Fibroblast of lung (primary cell): ENCODE measurements around the gene ATPAF2. TPM values are rescaled to one million over a fixed set of nuclear protein-coding genes. Genes with fewer than 3 reads are reported as not detected.

Source experiments
- DNase-seq, 2 donors: peaks; one replicate each; pipeline versions ENCODE4 v3.0.0 to v3.0.0-alpha.2; 2010; ENCODE audit warnings: low read depth in 2 of 2
- H2AFZ ChIP-seq: 2 replicates; pipeline ENCODE4 v1.5.1; 2012; ENCODE audit warnings: low read length, control low read depth, inconsistent platforms
- H3K27ac ChIP-seq: 2 replicates; pipeline ENCODE4 v1.5.1; 2011; ENCODE audit warnings: low read length, control low read depth; ENCODE audit not compliant: insufficient read depth
- H3K27me3 ChIP-seq: 2 replicates; pipeline ENCODE4 v1.5.1; 2011; ENCODE audit warnings: mild to moderate bottlenecking, low read length; ENCODE audit not compliant: control insufficient read depth, insufficient read depth
- H3K36me3 ChIP-seq: 2 replicates; pipeline ENCODE4 v1.5.1; 2011; ENCODE audit warnings: low read length; ENCODE audit not compliant: control insufficient read depth, insufficient read depth
- H3K4me1 ChIP-seq: 2 replicates; pipeline ENCODE4 v1.5.1; 2011; ENCODE audit warnings: low read length; ENCODE audit not compliant: control insufficient read depth, insufficient read depth; ENCODE audit errors: extremely low read depth
- H3K4me2 ChIP-seq: 2 replicates; pipeline ENCODE4 v1.5.1; 2011; ENCODE audit warnings: low read length, control low read depth; ENCODE audit not compliant: insufficient read depth; ENCODE audit errors: extremely low read depth
- H3K4me3 ChIP-seq, 4 experiments: fragments of 200-600 bp in 1 of 4; sonication (generic) in 1 of 4; replicated peaks in 1 of 4; 2 replicates each; pipeline ENCODE4 v1.5.1; 2011 to 2016; ENCODE audit warnings: low read length in 4 of 4, low read depth in 3 of 4, mild to moderate bottlenecking in 3 of 4, control low read depth in 2 of 4, inconsistent platforms in 1 of 4, mixed read lengths in 1 of 4; ENCODE audit not compliant: insufficient read depth in 1 of 4; ENCODE audit errors: control extremely low read depth in 1 of 4
- H3K79me2 ChIP-seq: 2 replicates; pipeline ENCODE4 v1.5.1; 2012; ENCODE audit warnings: mild to moderate bottlenecking, low read length, inconsistent platforms; ENCODE audit not compliant: control insufficient read depth, insufficient read depth
- H3K9ac ChIP-seq: 2 replicates; pipeline ENCODE4 v1.5.1; 2011; ENCODE audit warnings: mild to moderate bottlenecking, low read length, control low read depth; ENCODE audit not compliant: insufficient read depth
- H3K9me3 ChIP-seq: 2 replicates; pipeline ENCODE4 v1.5.1; 2012; ENCODE audit warnings: low read depth, low read length; ENCODE audit not compliant: control insufficient read depth, insufficient read depth
- H4K20me1 ChIP-seq: 2 replicates; pipeline ENCODE4 v1.5.1; 2011; ENCODE audit warnings: low read length; ENCODE audit not compliant: control insufficient read depth, insufficient read depth; ENCODE audit errors: extremely low read depth
- EZH2 ChIP-seq: IDR thresholded peaks from 2 replicates; pipeline ENCODE4 v1.5.1; 2012; ENCODE audit warnings: low read length, control low read depth, mild to moderate bottlenecking; ENCODE audit errors: missing control alignments
- polyA plus RNA-seq, 2 donors: library from polyadenylated mRNA; depleted of rRNA in 1 of 2; stranded (reverse) in 1 of 2; unstranded in 1 of 2; fragments of >200 nt; gene quantifications; 2 replicates each; pipeline ENCODE4 v1.2.1, GENCODE V29; 2011 to 2012; ENCODE audit warnings: missing spikeins in 1 of 2
- total RNA-seq: library from RNA; depleted of rRNA; stranded (reverse); fragments of >200 nt; gene quantifications from 2 replicates; pipeline ENCODE4 v1.2.1, GENCODE V29; 2014
- TF ChIP-seq, protein P1 (sequence below), 2 donors: IDR thresholded peaks in 1 of 2; conservative IDR thresholded peaks in 1 of 2; 1 replicate in 1 of 2; 2 replicates in 1 of 2; pipeline ENCODE4 v1.5.1; 2011 to 2012; ENCODE audit warnings: low read length in 2 of 2, control low read depth in 1 of 2, inconsistent platforms in 1 of 2, low read depth in 1 of 2, mild to moderate bottlenecking in 1 of 2

The ATPAF2 gene
- total and polyA plus RNA-seq, 2 donors (not counting 1 experiment from before 2014, with no cell fraction given), result 11.6 to 12.6 TPM

DNA sequence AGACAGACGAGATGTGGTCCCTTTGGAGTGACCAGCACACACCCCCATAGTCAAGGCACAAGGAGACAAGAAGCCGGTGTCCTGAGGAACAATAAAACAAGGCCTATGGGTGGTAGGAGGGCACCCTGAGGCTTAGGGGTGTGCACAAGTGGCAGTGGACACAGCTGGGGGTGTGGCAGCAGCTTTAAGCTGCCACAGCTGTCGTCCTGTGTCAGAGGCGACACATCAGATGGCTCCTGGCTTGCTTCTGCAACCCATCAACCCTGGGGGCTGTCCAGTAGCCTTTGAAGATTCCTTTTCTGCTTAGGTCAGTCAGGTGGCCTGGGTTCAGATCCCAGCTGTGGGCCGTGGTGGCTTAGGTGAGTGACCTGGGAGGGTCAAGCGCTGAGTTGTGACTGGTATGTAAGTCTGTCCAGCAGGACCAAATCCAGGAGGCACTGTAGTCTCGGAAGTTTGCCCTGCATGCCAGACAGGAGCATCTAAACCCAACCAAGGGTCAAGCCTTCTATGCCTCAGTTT lies 50.5 kb downstream of the ATPAF2 start:
- Histone ChIP-seq H3K27ac (no peak overlapping the region), H2AFZ (no peak overlapping the region), H3K9ac (no peak overlapping the region), H4K20me1 (no peaks in the 10 kb centered on the region), H3K4me3 (no peak overlapping the region), H3K4me2 (no peak overlapping the region), H3K4me1 (peaks cover 4% of the 10 kb centered on the region), H3K36me3 (no peaks in the 10 kb centered on the region), H3K9me3 (no peaks in the 10 kb centered on the region), H3K79me2 (no peaks in the 10 kb centered on the region), H3K27me3 (no peaks in the 10 kb centered on the region)
- DNase-seq, result no peak
- TF ChIP-seq EZH2, result no peak
- TF ChIP-seq, protein P1, sequence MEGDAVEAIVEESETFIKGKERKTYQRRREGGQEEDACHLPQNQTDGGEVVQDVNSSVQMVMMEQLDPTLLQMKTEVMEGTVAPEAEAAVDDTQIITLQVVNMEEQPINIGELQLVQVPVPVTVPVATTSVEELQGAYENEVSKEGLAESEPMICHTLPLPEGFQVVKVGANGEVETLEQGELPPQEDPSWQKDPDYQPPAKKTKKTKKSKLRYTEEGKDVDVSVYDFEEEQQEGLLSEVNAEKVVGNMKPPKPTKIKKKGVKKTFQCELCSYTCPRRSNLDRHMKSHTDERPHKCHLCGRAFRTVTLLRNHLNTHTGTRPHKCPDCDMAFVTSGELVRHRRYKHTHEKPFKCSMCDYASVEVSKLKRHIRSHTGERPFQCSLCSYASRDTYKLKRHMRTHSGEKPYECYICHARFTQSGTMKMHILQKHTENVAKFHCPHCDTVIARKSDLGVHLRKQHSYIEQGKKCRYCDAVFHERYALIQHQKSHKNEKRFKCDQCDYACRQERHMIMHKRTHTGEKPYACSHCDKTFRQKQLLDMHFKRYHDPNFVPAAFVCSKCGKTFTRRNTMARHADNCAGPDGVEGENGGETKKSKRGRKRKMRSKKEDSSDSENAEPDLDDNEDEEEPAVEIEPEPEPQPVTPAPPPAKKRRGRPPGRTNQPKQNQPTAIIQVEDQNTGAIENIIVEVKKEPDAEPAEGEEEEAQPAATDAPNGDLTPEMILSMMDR (conservative IDR thresholded peaks at IDR 0.05 in 1 of 2, IDR thresholded peaks at IDR 0.05 in 1 of 2; ENCODE audit: low read depth in 1 of 2, low read length in 2 of 2), result no peak

DNA sequence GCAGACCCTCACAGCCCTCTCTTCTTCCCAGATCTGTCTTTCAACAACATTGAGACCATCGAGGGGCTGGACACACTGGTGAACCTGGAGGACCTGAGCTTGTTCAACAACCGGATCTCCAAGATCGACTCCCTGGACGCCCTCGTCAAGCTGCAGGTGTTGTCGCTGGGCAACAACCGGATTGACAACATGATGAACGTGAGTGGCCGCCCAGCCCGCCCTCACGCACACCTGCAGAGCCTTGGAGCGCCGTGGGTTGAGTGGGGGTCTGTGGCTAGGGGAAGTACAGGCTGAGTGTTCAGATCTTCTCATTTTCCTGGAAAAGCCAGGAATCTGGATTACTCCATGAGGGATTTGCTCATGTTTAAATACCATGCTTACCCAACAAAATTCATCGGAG lies 51.1 kb downstream of the ATPAF2 start:
- H3K79me2 ChIP-seq, result no peaks in the 10 kb centered on the region
- H3K4me2 ChIP-seq, result no peak overlapping the region
- H3K4me1 ChIP-seq, result peaks cover 4% of the 10 kb centered on the region
- no peak overlapping the region for H2AFZ ChIP-seq
- H3K9ac ChIP-seq, result no peak overlapping the region
- no peaks in the 10 kb centered on the region for H3K36me3 ChIP-seq
- TF ChIP-seq, protein P1 (conservative IDR thresholded peaks at IDR 0.05 in 1 of 2, IDR thresholded peaks at IDR 0.05 in 1 of 2; ENCODE audit: low read depth in 1 of 2, low read length in 2 of 2), result no peak
- no peak for TF ChIP-seq EZH2
- H3K4me3 ChIP-seq, result no peak overlapping the region
- H3K9me3 ChIP-seq, result no peaks in the 10 kb centered on the region
- H3K27me3 ChIP-seq, result no peaks in the 10 kb centered on the region
- no peak overlapping the region for H3K27ac ChIP-seq
- DNase-seq, result no peak
- H4K20me1 ChIP-seq, result no peaks in the 10 kb centered on the region

DNA sequence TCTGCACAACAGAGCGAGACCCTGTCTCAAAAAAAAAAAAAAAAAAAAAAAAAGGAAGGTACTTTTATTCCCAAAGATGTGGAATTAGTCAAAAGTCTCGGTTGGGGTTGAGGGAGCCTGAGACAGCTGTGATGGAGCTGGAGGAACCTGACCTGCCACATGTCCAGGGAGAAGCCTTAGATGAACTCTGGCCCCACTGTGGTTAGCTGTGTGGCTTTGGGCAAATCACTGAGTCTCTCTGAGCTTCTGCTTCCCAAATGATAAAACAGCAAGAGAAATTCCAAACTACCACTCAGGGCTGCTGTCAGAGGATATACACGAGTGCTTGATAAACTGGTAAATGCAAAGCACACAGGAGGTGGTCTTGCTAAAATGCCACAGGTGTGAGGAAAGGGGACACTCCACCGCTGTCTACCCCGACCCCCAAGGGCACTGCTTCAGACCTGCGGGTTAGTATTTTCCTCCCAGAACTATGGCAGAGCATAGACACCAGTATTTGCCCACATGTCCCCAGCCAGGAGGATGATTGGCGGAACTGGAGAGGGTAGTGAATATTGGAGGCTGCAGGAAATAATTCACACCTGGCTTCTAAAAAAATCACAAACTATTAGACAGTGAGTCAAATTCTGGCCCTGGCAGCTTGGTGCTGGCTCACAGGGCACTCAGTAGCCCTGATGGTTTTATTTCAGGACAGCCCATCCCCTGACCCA lies 51.6 kb downstream of the ATPAF2 start:
- Histone ChIP-seq H3K4me2 (no peak overlapping the region), H3K27me3 (no peaks in the 10 kb centered on the region), H2AFZ (no peak overlapping the region), H3K27ac (no peak overlapping the region), H3K36me3 (no peaks in the 10 kb centered on the region), H3K9ac (no peak overlapping the region), H3K9me3 (no peaks in the 10 kb centered on the region), H3K4me3 (no peak overlapping the region), H3K79me2 (no peaks in the 10 kb centered on the region), H4K20me1 (no peaks in the 10 kb centered on the region), H3K4me1 (peaks cover 4% of the 10 kb centered on the region)
- no peak for DNase-seq
- TF ChIP-seq, protein P1 (conservative IDR thresholded peaks at IDR 0.05 in 1 of 2, IDR thresholded peaks at IDR 0.05 in 1 of 2; ENCODE audit: low read depth in 1 of 2, low read length in 2 of 2), result no peak
- no peak for TF ChIP-seq EZH2
